GM12873 (cell line): ENCODE measurements around the gene PTPRN2.

Source experiments
- CTCF ChIP-seq: IDR thresholded peaks from 2 replicates; pipeline ENCODE4 v1.5.1; 2012; ENCODE audit warnings: low read depth, mild to moderate bottlenecking, moderate library complexity, low read length, control low read depth; ENCODE audit not compliant: insufficient read depth; ENCODE audit errors: missing control alignments

Gene PTPRN2

GRCh38 chr7:157573244-157573643 is 1014.4 kb downstream of the PTPRN2 start:
- TF ChIP-seq CTCF = no peak

GRCh38 chr7:157572622-157573021 is 1015.0 kb downstream of the PTPRN2 start:
- no peak for TF ChIP-seq CTCF

GRCh38 chr7:157570531-157571200 is 1017.0 kb downstream of the PTPRN2 start:
- TF ChIP-seq CTCF = no peak

GRCh38 chr7:157569967-157570366 is 1017.7 kb downstream of the PTPRN2 start:
- no peak for TF ChIP-seq CTCF

- TF ChIP-seq CTCF = no peak
Measured at GRCh38 chr7:157568770-157569584, 1018.6 kb downstream of the PTPRN2 start.

GRCh38 chr7:157568106-157568769 is 1019.4 kb downstream of the PTPRN2 start:
- no peak for TF ChIP-seq CTCF

GRCh38 chr7:157567666-157568065 is 1020.0 kb downstream of the PTPRN2 start:
- TF ChIP-seq CTCF = no peak
